HG03060 (cell line): ENCODE data around the gene COQ3.

Experiments
- ATAC-seq: cut with Tn5 transposase; IDR thresholded peaks from one replicate; pipeline ENCODE4 v1.9.1; 2021; ENCODE audit warnings: low read depth, moderate number of reproducible peaks; ENCODE audit not compliant: unreplicated experiment

Gene COQ3

GRCh38 chr6:99393698-99394531, at the start of gene COQ3:
COQ3 (minus strand) TSS chr6:99394195; CDS start chr6:99394179, 16 bp downstream.
- peak; percentile 61 for ATAC-seq

GRCh38 chr6:99434702-99435530, 40.9 kb upstream of the COQ3 start:
- ATAC-seq, result peak; percentile 67

- no peak for ATAC-seq
Measured at GRCh38 chr6:99432877-99433276, 38.9 kb upstream of the COQ3 start.

- no peak for ATAC-seq
Measured at GRCh38 chr6:99431901-99432300, 37.9 kb upstream of the COQ3 start.

- ATAC-seq, result no peak
Measured at GRCh38 chr6:99427988-99428387, 34.0 kb upstream of the COQ3 start.

- no peak for ATAC-seq
Measured at GRCh38 chr6:99426451-99426757, 32.4 kb upstream of the COQ3 start.

- ATAC-seq, result peak; percentile 32
Measured at GRCh38 chr6:99425647-99426450, 31.9 kb upstream of the COQ3 start.

- peak; percentile 86 for ATAC-seq
Measured at GRCh38 chr6:99424761-99425646, 31.0 kb upstream of the COQ3 start, which contains the start of gene PNISR. PNISR (minus strand) TSS chr6:99425308; CDS start chr6:99414659, 10,649 bp downstream.

- ATAC-seq, result no peak
Measured at GRCh38 chr6:99424022-99424421, 30.0 kb upstream of the COQ3 start.

- ATAC-seq, result no peak
Measured at GRCh38 chr6:99422912-99423311, 28.9 kb upstream of the COQ3 start.

GRCh38 chr6:99416892-99417767, 23.1 kb upstream of the COQ3 start:
- peak; percentile 85 for ATAC-seq

- ATAC-seq, result no peak
Measured at GRCh38 chr6:99416226-99416625, 22.2 kb upstream of the COQ3 start.

- ATAC-seq, result no peak
Measured at GRCh38 chr6:99415446-99415845, 21.5 kb upstream of the COQ3 start.

- no peak for ATAC-seq
Measured at GRCh38 chr6:99412065-99412464, 18.1 kb upstream of the COQ3 start.

GRCh38 chr6:99409672-99410071, 15.7 kb upstream of the COQ3 start:
- no peak for ATAC-seq

GRCh38 chr6:99407076-99407475, 13.1 kb upstream of the COQ3 start:
- no peak for ATAC-seq

- no peak for ATAC-seq
Measured at GRCh38 chr6:99402448-99402847, 8.5 kb upstream of the COQ3 start.

- ATAC-seq, result no peak
Measured at GRCh38 chr6:99397287-99397686, 3.3 kb upstream of the COQ3 start.

GRCh38 chr6:99393366-99393697, 663 bp downstream of the COQ3 start:
- peak; percentile 18 for ATAC-seq
